ENCODE results near the gene GAB3.
"Not testable (repeated sequence)": the region's sequence is repeated elsewhere in the genome, so short reads cannot be mapped to it uniquely, and the experiment has no call there.

GAB3 gene

DNA sequence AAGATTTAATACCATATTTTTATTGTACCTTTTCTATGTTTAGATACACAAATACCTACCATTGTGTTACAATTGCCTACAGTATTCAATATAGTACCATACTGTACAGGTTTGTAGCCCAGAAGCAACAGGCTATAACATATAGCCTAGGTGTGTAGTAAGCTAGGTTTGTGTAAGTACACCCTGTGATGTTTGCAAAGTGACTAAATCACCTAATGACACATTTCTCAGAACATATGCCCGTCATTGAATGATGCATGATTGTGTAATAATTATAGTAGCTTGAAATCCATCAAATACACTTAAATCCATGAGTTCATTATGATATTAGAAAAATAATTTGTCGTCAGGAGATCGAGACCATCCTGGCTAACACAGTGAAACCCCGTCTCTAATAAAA, 30.8 kb downstream of the GAB3 start:
- no peak for DNase-seq (ENCODE audit: low read depth in 3 of 3)

DNA sequence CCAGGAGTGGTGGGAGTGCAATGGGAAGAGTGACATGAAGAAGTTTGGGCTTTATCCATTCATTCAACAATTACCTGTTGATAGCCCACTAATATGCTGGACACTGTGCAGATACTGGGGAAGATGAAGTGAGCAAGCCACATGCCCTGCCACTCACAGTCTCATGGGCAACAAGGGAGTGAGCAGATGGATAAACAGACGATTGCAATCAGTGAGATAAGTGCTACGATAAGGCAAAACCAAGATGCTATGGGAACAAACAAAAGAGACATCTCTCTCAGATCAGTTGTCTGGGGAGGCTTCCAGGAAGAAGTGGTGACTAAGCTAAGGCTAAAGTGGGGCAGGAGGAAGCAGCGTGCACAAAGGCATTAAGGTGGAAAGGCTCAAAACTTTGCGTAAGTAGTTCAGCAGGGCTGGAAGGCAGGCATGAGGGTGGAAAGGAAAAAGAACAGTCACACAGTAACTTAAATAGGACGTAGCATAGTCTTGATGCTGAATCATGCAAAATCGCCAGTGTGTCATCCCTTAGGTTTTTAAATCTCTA, 31.7 kb downstream of the GAB3 start:
- no peak for DNase-seq (ENCODE audit: low read depth in 3 of 3)

DNA sequence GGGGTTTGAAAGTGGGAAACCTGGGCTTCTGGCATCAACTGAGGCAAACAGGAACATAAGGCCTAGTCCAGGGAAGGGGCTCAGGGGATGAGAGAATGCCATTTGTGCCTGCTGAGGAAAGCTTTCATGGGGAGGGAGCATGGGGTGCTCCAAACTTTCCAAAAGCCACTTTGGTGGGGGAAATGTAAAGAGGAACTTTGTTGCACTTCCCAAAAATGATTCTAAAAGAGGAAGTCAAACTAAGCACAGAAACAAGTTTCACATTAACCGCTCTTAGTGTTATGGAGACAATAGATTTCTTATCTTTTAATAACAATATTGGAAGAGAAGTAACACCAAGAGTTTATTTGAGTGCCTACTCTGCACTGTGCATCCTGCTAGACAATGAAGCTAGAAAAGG, 32.3 kb downstream of the GAB3 start:
- DNase-seq (ENCODE audit: low read depth in 3 of 3), result no peak

DNA sequence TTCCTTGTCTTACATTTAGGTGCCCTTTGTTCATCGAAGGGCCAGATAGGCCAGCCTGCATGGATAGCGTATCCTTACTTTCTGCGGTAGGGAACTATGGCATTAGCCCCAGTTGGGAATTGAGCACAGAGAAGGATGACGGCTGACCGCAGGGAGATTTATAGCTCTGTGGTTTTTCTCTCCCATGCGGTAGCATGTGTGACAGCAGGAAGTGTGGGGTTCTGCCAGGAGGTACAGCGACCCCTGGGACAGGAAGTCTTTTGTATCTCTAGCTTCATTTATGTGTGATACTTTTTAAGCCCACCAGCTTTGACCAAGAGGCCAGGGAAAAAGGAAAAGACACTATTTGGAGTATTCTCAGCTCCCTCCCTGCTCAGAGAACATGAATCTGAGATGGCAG, 33.1 kb downstream of the GAB3 start:
- DNase-seq (ENCODE audit: low read depth in 3 of 3), result no peak

DNA sequence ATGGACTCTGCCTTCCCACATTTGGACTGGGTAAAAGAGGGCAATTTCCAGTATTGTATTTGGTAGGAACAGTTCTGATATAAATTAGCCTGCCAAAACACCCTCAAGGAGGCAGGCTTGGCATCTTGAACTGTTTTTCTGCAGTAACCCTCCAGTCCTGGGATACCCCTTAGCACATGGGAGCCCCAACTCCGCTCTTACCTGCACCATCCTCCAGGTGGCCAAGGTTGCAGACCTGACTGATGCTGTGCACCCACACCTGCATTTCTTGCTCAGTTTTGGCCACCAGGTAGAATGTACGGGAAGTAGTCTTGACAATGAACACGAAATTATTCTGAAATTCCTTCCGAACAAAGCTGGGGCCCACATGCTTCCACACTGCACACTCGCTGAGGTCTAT, 35.1 kb downstream of the GAB3 start:
- no peak for DNase-seq (ENCODE audit: low read depth in 3 of 3)

DNA sequence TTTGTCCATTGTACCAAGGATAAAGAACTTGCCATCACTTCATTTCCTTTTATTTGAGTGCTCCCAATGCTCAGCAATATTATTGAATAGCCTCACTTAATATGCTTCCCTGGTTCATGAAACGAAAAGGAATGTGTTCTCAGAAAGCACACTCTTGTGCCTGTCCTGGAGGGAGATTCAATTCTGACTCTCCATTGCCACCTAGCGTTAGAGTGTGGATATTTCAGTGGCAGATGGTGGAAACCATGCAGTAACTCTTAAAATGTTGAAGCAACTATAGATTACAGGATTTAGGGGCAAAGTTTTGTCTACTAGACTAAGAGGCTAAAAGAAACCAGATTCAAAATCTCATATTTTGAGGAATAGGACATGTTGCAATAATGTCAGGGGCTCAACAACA, 36.0 kb downstream of the GAB3 start:
- DNase-seq (ENCODE audit: low read depth in 3 of 3), result no peak

DNA sequence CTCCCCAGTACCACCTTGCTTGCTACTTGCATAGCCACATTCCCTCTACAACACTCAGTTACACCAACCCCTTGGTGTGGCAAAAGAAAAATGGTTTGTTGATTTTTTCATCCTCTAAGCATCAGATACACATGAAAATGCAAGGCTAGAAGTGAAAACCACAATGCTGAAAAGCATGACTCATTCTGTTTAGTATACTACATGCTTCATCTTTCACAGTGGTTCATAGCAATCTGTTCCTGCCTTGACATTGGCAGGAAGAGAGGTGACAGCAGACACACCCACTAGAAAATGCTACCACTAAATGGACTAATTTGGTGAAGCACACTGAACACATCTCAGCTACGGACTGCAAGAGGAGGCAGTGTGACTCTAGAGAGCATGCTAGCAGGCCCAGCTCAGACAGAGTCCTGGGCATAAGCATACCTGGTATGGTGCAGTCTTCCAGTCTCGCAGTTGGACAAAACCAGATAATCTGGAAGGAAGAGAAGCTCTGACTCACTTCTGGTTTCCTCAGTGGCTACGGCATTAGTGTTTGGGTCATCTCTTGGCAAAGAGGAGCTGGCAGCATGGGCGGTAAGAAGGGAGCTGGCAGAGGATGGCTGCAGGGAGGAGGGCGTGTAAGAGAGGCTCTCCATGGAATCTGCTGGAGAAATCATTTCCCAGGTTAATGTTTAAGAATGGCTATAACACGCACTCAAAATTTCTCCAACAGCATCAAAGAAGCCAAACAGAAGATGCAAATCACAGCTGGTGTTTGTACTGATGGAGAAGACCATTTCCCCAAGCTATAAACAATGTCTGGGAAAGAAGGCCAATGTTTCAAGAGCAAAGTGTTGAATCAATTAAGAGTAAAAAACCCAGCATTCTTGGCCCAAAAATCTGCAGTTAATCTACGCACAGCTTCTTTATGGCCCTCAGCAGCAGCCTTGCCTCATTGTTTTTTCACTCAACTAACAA, 37.8 kb downstream of the GAB3 start:
- no peak for DNase-seq (ENCODE audit: low read depth in 3 of 3)

DNA sequence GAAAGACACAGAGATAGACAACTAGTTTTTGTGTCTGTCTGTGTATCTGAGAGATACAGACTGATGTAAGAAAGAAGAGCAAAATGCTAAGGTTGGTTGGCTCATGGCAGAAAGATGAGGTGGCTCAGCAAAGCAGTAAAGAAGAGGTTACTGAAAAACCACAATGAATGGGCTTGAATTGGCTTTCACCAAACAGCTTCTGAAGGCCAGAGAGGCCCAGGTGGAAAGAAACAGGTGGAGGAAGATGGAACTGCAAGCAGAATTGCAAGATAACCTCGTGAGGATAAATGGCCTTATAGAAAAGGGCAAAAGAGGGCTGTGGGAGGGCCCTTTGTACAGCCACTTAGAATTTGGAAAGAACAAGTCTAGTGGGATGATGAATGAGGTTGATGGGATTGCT, 39.6 kb downstream of the GAB3 start:
- DNase-seq (ENCODE audit: low read depth in 3 of 3), result no peak

DNA sequence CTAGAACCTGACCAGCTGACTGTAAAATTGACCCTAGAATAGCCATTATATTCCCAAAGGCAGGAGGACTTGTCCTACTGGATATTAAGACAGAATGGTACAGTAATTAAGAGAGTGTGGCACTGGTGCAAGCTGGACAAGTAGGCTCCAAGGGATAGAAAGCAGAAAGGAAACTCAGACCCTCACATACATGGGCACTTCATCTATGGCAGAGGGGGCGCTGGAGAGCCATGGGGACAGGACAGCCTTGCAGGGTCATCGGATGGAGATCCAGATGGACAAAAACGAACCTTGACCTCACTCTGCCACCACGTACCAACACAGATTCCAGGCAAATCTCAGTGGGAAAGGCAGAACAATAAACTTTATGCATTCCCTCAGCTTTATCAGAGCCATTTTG, 40.6 kb downstream of the GAB3 start:
- no peak for DNase-seq (ENCODE audit: low read depth in 3 of 3)

DNA sequence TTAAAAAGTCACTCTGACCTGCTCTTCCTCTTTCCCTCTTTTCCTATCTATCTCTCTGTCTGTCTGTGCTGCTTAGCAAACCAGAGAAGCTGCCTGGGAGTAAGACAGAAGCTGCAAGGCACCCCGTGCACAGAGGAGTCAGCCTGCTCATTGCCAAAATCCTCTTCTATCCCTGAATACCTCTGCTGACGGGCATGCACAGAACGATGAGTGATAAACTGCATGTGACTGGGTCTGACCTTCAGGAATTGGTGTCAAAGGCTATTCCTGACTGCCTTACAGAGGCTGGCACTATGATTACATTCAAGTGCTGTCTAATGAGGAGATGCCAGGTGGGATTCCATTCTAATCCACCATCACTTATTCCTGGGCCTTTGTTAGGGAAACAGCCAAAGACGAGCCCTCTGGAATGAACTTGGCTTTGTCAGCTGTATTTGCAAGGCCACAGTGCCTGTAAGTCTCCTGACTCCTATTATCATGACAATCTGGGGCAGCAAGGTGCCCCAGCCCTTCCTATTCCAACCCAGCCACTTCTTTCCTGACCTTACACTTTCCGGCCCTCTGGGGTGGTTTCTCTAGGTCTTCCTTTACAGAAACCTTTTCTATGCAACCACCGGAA, 52.1 kb downstream of the GAB3 start:
- no peak for DNase-seq (ENCODE audit: low read depth in 3 of 3)

DNA sequence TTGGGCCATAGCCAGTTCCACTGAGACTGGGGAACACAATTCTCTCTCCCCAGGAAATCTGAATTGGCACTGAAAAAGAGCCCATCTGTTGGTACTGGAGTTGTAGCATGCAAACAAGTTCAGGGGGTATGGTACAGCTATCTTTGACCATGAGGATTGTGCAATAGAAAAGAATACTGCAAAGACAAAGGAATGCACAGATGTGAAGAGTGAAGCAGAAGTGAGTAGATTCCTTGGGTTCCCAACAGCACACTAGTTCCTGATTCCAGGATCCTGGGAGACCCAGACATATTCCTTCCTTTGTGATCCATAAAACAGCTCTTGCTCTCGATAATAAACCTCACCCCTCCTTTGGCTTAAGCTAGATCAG, 54.2 kb downstream of the GAB3 start:
- no peak for DNase-seq (ENCODE audit: low read depth in 3 of 3)

DNA sequence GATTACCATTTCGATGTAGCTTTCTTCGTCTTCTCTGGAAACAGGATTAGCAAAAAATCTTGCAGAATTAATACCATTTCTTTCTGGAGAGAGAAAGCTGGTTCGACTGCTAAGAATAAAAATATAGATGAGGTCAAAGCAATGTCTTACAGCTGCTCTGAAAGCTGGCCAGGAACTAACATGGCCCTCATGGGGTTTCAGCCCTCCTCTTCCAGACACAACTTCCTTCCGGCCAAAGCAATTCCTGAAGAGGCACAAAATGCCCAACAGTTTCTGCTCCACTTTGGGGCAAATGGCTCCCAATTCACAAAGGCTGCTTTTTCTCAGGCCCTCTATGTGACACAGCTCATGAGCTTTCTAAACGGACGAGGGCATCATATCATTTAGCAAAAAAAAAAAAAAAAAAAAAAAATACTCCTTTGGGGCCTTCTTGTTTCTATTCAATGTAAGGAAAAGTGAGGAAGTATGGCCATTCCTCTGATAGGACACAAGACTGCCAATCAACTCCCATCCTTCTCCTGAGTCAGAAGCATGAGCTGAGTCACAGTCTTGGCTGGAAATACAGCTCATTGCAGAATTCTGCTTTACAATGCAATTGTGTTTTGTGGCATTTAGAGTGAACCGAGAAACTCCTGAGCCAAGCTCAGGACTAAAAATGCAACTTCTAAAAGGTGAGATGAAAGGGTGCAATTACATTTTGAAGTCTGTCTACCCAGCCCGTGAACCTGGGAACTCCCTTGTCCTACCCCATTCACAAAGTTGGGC, 54.8 kb downstream of the GAB3 start:
- DNase-seq (ENCODE audit: low read depth in 3 of 3), result no peak

DNA sequence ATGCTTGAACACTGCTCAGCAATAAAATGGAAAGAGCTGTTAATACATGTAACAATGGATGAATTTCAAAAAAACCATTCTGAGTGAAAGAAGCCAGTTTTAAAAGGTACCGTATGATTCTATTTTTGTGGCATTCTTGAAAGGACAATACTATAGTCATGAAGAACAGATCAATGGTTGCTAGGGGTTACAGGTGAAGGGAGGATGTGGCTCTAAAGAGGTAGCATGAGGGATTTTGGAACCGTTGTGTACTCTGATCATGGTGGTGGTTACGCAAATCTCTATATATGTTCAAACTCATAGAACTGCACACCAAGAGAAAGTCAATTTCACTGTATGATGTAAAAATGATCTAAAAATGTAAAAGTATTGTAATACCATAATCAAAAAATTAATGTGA, 57.5 kb downstream of the GAB3 start:
- no peak for DNase-seq (ENCODE audit: low read depth in 3 of 3)

DNA sequence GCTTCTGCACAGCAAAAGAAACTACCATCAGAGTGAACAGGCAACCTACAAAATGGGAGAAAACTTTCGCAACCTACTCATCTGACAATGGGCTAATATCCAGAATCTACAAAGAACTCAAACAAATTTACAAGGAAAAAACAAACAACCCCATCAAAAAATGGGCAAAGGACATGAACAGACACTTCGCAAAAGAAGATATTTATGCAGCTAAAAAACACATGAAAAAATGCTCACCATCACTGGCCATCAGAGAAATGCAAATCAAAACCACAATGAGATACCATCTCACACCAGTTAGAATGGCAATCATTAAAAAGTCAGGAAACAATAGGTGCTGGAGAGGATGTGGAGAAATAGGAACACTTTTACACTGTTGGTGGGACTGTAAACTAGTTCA, 60.4 kb downstream of the GAB3 start:
- DNase-seq (ENCODE audit: low read depth in 3 of 3), result not testable (repeated sequence)

DNA sequence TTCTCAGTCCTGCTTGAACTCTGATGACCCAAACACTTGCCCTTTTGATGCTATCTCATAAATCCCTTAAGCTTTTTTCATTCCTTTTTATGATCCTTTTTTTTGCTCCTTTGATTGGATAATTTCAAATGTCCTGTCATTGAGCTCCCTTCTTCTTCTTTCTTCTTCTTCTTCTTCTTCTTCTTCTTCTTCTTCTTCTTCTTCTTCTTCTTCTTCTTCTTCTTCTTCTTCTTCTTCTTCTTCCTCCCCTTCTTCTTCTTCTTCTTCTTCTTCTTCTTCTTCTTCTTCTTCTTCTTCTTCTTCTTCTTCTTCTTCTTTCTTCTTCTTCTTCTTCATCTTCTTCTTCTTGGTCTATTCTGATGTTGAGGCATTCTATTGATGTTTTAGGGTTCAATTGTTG, 78.8 kb downstream of the GAB3 start:
- not testable (repeated sequence) for DNase-seq (ENCODE audit: low read depth in 3 of 3)

DNA sequence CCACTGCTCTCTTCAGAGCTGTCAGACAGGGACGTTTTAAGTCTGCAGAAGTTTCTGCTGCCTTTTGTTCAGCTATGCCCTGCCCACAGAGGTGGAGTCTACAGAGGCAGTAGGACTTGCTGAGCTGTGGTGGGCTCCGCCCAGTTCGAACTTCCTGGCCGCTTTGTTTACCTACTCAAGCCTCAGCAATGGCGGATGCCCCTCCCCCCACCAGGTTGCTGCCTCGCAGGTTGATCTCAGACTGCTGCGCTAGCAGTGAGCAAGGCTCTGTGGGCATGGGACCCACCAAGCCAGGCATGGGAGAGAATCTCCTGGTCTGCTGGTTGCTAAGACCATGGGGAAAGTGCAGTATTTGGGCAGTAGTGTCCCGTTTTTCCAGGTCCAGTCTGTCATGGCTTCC, 80.0 kb downstream of the GAB3 start:
- not testable (repeated sequence) for DNase-seq (ENCODE audit: low read depth in 3 of 3)

DNA sequence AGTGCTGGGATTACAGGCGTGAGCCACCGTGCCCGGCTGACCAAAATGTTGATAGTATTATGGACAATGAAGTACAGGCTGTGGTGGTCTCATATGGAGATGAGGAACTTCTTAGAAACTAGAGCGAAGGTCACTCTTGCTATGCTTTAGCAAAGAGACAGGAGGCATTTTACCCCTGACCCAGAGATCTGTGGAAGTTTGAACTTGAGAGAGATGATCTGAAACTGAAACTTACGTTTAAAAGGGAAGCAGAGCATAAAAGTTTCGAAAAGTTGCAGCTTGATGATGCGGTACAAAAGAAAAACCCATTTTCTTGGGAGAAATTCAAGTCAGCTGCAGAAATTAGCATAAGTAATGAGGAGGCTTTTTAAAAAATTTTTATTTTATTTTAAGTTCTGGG, 89.0 kb downstream of the GAB3 start:
- no peak for DNase-seq (ENCODE audit: low read depth in 3 of 3)

DNA sequence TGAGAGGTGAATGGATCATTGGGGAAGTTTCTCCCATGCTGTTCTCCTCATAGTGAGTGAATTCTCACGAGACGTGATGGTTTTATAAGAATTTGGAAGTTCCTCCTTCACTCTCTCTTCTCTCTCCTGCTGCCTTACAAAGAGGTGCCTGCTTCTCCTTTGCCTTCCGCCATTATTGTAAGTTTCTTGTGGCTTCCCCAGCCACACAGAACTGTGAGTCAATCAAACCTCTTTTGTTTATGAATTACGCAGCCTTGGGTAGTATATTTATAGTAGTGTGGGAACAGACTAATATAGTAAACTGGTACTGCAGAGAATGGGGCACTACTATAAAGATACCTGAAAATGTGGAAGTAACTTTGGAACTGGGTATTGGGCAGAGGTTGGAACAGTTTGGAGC, 89.7 kb downstream of the GAB3 start:
- no peak for DNase-seq (ENCODE audit: low read depth in 3 of 3)

DNA sequence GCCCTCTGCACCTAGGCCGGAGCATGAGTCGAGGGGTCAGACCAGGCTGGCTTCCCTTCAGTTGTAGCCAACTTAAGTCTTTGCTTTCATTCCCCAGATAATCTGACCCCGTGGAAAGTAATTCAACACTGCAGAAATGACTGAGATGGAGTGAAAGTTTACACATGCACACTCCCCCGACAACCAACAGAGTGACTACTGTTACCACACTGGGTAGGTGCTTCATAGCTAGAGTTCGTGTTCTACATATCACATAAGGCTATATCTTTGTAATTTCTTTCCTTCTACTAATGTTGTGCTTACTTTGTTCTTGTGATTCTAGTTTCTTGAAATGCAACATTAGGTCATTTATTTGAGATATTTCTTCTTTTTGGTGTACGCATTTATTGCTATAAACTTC, 90.3 kb downstream of the GAB3 start:
- no peak for DNase-seq (ENCODE audit: low read depth in 3 of 3)

DNA sequence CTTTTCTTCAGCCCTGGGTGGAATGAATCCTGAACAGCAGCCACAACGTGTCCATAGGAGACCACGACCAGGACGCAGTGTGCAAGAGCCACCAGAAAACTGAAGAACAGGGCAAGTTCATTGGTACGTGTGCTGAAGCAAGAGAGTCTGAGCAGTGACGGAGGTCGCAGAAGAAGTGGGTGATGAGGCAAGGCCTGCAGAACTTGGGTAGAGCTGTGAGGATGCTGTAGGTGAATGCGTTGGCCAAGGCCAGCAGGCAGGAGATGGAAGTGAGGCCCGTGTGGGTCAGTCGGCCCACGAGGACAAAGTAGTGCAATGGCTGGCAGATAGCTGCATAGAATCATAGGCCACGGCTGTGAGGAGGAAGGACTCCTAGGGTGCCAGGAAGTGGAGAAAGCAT, 91.9 kb downstream of the GAB3 start:
- no peak for DNase-seq (ENCODE audit: low read depth in 3 of 3)

DNA sequence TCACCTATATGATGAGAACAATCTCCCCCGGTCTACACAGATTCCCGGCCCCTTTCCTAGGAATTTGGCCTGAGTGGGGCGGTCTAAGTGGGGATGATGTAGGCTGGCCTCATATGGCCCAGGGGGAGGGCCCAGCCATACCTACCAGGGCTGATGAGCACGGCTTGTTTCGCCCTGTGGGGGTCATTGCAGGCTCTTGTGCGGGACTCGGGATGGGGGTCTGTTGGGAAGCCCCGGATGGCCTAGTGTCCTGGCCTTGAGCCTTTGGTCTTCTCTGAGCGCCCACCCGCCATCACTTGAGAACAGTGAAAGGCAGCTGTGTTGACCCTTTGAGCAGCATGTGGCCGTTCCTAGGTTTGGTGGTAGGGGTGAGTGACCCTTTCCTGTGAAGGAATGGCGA, 92.7 kb downstream of the GAB3 start:
- no peak for DNase-seq (ENCODE audit: low read depth in 3 of 3)

DNA sequence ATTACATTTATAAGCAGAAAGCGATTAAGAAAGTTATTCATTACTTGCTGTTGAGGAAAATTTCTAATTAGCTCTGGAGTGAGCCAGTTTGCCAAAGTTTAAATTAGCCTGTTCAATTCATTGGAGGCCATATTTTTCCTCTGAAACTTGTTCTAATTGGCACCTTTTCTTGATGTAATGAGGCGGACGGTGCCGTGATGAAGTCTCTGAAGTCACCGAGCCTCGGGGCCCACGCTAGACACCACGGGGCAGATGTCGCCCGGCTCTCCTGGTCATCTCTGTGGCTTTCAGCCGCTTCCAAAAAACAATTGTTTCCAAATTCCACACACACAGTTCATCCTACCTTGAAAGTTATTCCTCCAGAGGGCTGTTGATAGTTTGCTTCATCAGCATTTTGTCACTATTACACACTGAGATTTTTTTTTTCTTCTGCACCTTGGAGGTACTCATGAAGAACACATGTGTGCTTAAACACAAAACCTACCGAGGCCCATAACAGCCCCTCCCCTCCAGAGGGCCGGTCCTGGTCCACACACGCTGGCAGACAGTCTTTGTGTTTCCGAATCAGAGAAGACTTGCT, 93.6 kb downstream of the GAB3 start:
- no peak for DNase-seq (ENCODE audit: low read depth in 3 of 3)

All from stimulated activated CD4-positive, alpha-beta T cell treated with anti-CD3 and anti-CD28 coated beads, TNF-alpha, amount 100 ng/mL, for 48 hours (primary cell).